ENCODE results near the gene CEP85L.
"Not testable (repeated sequence)": the region's sequence is repeated elsewhere in the genome, so short reads cannot be mapped to it uniquely, and the experiment has no call there.

Gene CEP85L

GRCh38 chr6:118485601-118486550 is 165.5 kb downstream of the CEP85L start:
- in situ Hi-C loops (cut with HindIII; ENCODE audit: low pct_ligation_motif_present, low pct_unique_long_range_greater_than_20kb, low sequenced_read_pairs) = no loop called here
- no peak for DNase-seq

- no peak for DNase-seq
- in situ Hi-C loops (cut with HindIII; ENCODE audit: low pct_ligation_motif_present, low pct_unique_long_range_greater_than_20kb, low sequenced_read_pairs) = no loop called here
Measured at GRCh38 chr6:118476551-118476950, 174.8 kb downstream of the CEP85L start.

- in situ Hi-C loops (cut with HindIII; ENCODE audit: low pct_ligation_motif_present, low pct_unique_long_range_greater_than_20kb, low sequenced_read_pairs) = no loop called here
Measured at GRCh38 chr6:118473266-118473665, 178.1 kb downstream of the CEP85L start.

GRCh38 chr6:118469468-118469867 is 181.9 kb downstream of the CEP85L start:
- in situ Hi-C loops (cut with HindIII; ENCODE audit: low pct_ligation_motif_present, low pct_unique_long_range_greater_than_20kb, low sequenced_read_pairs) = no loop called here
- no peak for DNase-seq

More at GRCh38 chr6:118473266-118473665, 178.1 kb downstream of the CEP85L start:
- no peak for DNase-seq

- in situ Hi-C loops (cut with HindIII; ENCODE audit: low pct_ligation_motif_present, low pct_unique_long_range_greater_than_20kb, low sequenced_read_pairs) = no loop called here
- DNase-seq = no peak
Measured at GRCh38 chr6:118468682-118469465, 182.5 kb downstream of the CEP85L start.

- no peak for DNase-seq
- in situ Hi-C loops (cut with HindIII; ENCODE audit: low pct_ligation_motif_present, low pct_unique_long_range_greater_than_20kb, low sequenced_read_pairs) = no loop called here
Measured at GRCh38 chr6:118467181-118467580, 184.2 kb downstream of the CEP85L start.

GRCh38 chr6:118464620-118465019 is 186.8 kb downstream of the CEP85L start:
- in situ Hi-C loops (cut with HindIII; ENCODE audit: low pct_ligation_motif_present, low pct_unique_long_range_greater_than_20kb, low sequenced_read_pairs) = no loop called here
- DNase-seq = no peak

DNA sequence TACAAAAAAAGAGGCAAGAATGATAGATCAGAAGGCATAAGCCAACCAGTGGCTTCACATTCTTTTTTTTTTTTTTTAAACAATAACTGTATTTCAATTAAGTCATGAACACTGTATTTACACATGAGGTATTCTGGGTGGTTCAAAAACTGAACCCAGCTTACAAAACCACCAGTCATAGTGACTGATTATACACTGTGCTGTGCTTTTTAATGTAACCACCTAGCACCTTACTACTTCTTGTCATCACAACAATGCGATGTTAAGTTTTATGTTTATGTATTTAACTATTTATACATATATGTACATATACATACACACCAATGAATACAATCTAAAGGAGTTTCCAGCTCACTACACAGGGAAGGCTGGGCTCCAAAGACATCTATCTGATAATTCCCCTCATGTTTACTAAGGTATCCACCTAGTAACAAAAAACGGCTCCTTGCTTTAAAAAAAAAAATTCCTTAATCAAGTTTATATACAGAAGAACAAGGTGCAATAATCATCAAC is 190.4 kb downstream of the CEP85L start:
- in situ Hi-C loops (cut with HindIII; ENCODE audit: low pct_ligation_motif_present, low pct_unique_long_range_greater_than_20kb, low sequenced_read_pairs) = no loop called here
- DNase-seq = no peak

- no peak for DNase-seq
- in situ Hi-C loops (cut with HindIII; ENCODE audit: low pct_ligation_motif_present, low pct_unique_long_range_greater_than_20kb, low sequenced_read_pairs) = no loop called here
Measured at GRCh38 chr6:118456982-118457381, 194.4 kb downstream of the CEP85L start.

DNA sequence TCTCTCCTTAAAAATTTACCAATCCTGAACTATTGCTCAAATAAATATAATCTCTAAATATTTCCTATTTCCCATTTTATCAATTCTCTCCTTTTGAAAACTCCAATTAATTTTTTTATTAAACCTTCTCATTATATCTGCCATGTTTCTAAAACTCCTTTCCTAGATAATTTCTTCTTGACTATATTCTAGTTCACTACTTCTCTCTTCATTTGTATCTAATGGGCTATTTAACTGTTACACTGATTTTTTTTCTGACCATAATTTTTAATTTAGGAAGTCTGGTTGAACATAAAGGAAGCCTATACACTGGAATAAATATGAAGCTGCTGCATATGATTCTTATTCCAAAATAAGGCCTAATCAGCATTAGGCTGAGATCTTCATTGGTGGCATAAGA is 199.6 kb downstream of the CEP85L start:
- in situ Hi-C loops (cut with HindIII; ENCODE audit: low pct_ligation_motif_present, low pct_unique_long_range_greater_than_20kb, low sequenced_read_pairs) = no loop called here
- no peak for DNase-seq

DNA sequence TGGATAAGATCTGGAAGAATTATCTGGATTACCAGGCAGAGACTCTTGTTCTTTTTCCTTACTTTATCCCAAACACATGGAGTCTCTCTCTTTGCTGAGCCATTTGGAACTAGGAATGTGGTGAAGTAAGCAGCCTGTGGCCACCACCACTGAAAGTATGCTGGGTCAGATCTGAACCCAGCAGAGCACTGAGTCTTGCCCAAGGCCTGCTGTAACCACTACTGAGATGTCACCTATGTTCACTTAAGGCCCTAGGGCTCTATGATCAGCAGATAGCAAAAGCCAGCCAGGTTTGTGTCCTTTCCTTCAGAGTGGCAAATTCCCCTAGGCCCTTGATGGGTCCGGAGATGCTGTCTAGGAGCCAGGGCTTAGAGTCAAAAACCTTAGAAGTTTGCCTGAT is 206.6 kb downstream of the CEP85L start:
- DNase-seq = no peak
- in situ Hi-C loops (cut with HindIII; ENCODE audit: low pct_ligation_motif_present, low pct_unique_long_range_greater_than_20kb, low sequenced_read_pairs) = no loop called here

DNA sequence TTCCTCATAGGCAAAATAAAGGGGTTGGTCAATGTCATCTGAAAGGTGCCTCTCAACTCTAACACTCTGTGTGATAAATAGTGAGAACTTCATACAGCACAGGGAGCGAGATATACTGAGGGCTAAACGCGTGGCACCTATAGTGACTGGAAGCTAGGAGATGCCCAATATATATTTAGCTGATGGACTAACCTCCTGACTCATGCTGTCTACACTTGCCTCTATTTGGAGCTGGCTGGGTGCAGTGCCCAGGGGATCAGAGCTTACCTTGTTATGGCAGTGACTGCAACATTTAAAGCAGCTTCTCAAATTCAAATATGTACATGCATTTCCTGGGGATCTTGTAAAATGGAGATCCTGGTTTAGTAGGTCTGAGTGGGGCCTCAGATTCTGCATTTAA is 214.9 kb downstream of the CEP85L start:
- DNase-seq = no peak
- in situ Hi-C loops (cut with HindIII; ENCODE audit: low pct_ligation_motif_present, low pct_unique_long_range_greater_than_20kb, low sequenced_read_pairs) = no loop called here

GRCh38 chr6:118434147-118434546 is 217.2 kb downstream of the CEP85L start:
- DNase-seq; in situ Hi-C loops (cut with HindIII; ENCODE audit: low pct_ligation_motif_present, low pct_unique_long_range_greater_than_20kb, low sequenced_read_pairs): not testable (repeated sequence)

DNA sequence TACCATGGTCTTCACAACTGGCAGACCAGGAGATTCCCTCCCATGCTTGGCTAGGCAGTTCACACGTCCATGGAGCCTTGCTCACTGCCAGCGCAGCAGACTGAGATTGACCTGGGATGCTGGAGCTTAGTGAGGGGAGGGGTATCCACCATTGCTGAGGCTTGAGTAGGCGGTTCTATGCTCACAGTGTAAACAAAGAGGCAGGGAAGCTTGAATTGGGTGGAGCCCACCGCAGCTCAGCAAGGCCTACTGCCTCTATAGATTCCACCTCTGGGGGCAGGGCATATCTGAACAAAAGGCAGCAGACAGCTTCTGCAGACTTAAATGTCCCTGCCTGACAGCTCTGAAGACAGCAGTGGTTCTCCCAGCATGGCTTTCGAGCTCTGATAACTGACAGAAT is 230.1 kb downstream of the CEP85L start:
- DNase-seq; in situ Hi-C loops (cut with HindIII; ENCODE audit: low pct_ligation_motif_present, low pct_unique_long_range_greater_than_20kb, low sequenced_read_pairs): not testable (repeated sequence)

DNA sequence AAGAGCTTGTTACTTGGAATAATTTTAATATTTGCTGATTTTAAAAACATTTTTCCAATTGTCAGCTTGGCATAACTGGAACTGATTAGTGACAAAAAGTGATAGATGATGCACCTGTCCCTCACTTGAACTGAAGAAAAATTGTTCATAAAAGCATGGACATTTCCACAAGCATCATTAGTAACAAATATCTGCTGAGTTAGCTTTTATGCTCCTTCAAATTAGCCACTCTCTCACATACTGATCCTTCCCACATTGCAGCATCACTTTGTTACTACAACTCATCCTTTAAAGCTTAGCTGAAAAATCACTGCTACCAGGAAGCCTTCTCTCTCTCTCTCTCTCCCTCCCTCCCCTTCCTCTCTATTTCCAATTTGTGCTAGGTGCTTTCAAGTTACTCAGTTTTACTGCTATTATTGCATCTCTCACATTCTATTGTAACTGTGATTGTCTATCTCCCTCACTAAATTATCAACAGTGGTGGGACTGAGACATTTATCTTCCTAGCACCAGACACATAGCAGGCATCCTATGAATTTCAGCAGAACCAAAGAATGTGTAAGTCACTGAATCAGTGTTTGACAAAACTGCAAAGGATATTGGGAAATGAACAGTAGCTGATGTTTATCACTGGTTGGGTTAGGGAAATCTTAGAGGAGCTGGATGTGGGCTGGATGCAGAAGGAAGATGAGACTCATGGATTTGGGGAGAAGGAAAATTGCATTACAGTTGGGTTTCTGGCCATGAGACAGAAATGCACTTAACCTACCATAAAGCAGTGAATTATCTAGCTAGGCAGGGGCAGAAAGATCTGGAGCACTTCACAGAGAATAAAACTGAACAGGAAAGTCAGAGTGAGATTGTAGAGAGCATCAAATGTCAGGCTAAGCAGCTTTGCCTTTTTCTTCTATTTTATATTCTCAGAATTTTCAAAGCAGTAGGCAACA is 231.7 kb downstream of the CEP85L start:
- in situ Hi-C loops (cut with HindIII; ENCODE audit: low pct_ligation_motif_present, low pct_unique_long_range_greater_than_20kb, low sequenced_read_pairs) = no loop called here
- no peak for DNase-seq

Measured in ACHN (cell line).